Common myeloid progenitor, CD34-positive (primary cell): ENCODE data around the gene NPBWR2.

ENCODE experiments used
- CTCF ChIA-PET: fragments of 350-600 bp; sonication (Branson Sonifier 250); formaldehyde crosslinking; loops from one replicate; lab custom pipeline; 2021; ENCODE audit warnings: antibody characterized with exemption; lab: Charles Lee
- POLR2A ChIA-PET: fragments of 350-600 bp; sonication (Branson Sonifier 250); formaldehyde crosslinking; loops from one replicate; lab custom pipeline; 2021; ENCODE audit warnings: antibody characterized with exemption; lab: Charles Lee
- DNase-seq, 3 donors: peaks; one replicate each; pipeline versions ENCODE4 v3.0.0 to v3.0.0-alpha.2; 2013
- H3K27ac ChIP-seq, 2 experiments: 1 replicate in 1 of 2; 2 replicates in 1 of 2; pipeline ENCODE4 v1.7.0; 2013; ENCODE audit warnings: inconsistent platforms in 2 of 2, low read length in 2 of 2, mild to moderate bottlenecking in 2 of 2, low read depth in 1 of 2, moderate library complexity in 1 of 2; ENCODE audit not compliant: severe bottlenecking in 2 of 2, insufficient read depth in 1 of 2, poor library complexity in 1 of 2
- H3K27me3 ChIP-seq, 5 experiments: replicated peaks in 2 of 5; 1 replicate in 3 of 5; 2 replicates in 2 of 5; pipeline versions ENCODE4 v1.6.1 to v1.7.0; 2013; ENCODE audit warnings: low read length in 4 of 5, mild to moderate bottlenecking in 2 of 5, moderate library complexity in 2 of 5, inconsistent platforms in 1 of 5; ENCODE audit not compliant: insufficient read depth in 5 of 5, control insufficient read depth in 4 of 5
- H3K36me3 ChIP-seq, 4 experiments: 1 replicate in 2 of 4; 2 replicates in 2 of 4; pipeline versions ENCODE4 v1.6.1 to v1.7.0; 2013; ENCODE audit warnings: low read length in 3 of 4, control low read depth in 1 of 4, mild to moderate bottlenecking in 1 of 4; ENCODE audit not compliant: control insufficient read depth in 4 of 4, insufficient read depth in 4 of 4
- H3K4me1 ChIP-seq, 4 experiments: 1 replicate in 3 of 4; 2 replicates in 1 of 4; pipeline versions ENCODE4 v1.6.1 to v1.7.1; 2013; ENCODE audit warnings: low read length in 3 of 4, mild to moderate bottlenecking in 3 of 4, control low read depth in 1 of 4, inconsistent platforms in 1 of 4, moderate library complexity in 1 of 4; ENCODE audit not compliant: control insufficient read depth in 4 of 4, insufficient read depth in 4 of 4; ENCODE audit errors: control extremely low read depth in 1 of 4
- H3K4me3 ChIP-seq, 7 experiments: 1 replicate in 4 of 7; 2 replicates in 3 of 7; pipeline versions ENCODE4 v1.5.1 to v1.7.0; 2013; ENCODE audit warnings: mild to moderate bottlenecking in 7 of 7, low read length in 6 of 7, moderate library complexity in 6 of 7, inconsistent platforms in 2 of 7, low read depth in 2 of 7, control low read depth in 1 of 7; ENCODE audit not compliant: insufficient read depth in 4 of 7, control insufficient read depth in 1 of 7; ENCODE audit errors: extremely low read depth in 1 of 7
- H3K9me3 ChIP-seq, 5 experiments: 1 replicate in 4 of 5; 2 replicates in 1 of 5; pipeline versions ENCODE4 v1.6.1 to v1.7.1; 2013; ENCODE audit warnings: low read length in 4 of 5, mild to moderate bottlenecking in 2 of 5, inconsistent platforms in 1 of 5, low read depth in 1 of 5, moderate library complexity in 1 of 5; ENCODE audit not compliant: control insufficient read depth in 4 of 5, insufficient read depth in 2 of 5; ENCODE audit errors: control extremely low read depth in 1 of 5
- WGBS: methylation state at CpG from one replicate; pipeline ENCODE4 v1.1.5; 2013; ENCODE audit not compliant: insufficient coverage; 5-methylcytosine and 5-hydroxymethylcytosine counted together

Gene NPBWR2

GRCh38 chr20:64101731-64102621, 5.4 kb downstream of the NPBWR2 start:
- H3K27me3 ChIP-seq: peaks cover 0 to 3% (median 0%) of the 10 kb centered on the region in 5 experiments
- peak in 2 of 3 donors; percentile 81 to 83 for DNase-seq
- H3K27ac ChIP-seq: no peak overlapping the region
- CTCF ChIA-PET: interaction anchor here (0.6 to 4.9 kb wide), 10 partner anchors 8 to 30 kb away, joined by 3 to 28 read pairs (median 4); partner anchors contain the start of genes LKAAEAR1 and NPBWR2
- peaks cover 0 to 32% (median 11%) of the 10 kb centered on the region in 4 experiments for H3K36me3 ChIP-seq
- no peaks in the 10 kb centered on the region for H3K9me3 ChIP-seq
- peak overlapping the region; percentile 6 to 81 (median 67) for H3K4me3 ChIP-seq
- peaks cover 0 to 17% (median 14%) of the 10 kb centered on the region in 4 experiments for H3K4me1 ChIP-seq
- POLR2A ChIA-PET: no interaction called here
- 8% methylated on average over 21 of the region's 64 CpGs for WGBS

GRCh38 chr20:64100946-64101688, 6.2 kb downstream of the NPBWR2 start:
- no peak for DNase-seq
- CTCF ChIA-PET: interaction anchor here (1.0 to 4.9 kb wide), 8 partner anchors 9 to 29 kb away, joined by 3 to 28 read pairs (median 6); partner anchors contain the start of genes LKAAEAR1 and NPBWR2
- H3K4me1 ChIP-seq: peaks cover 0 to 13% (median 11%) of the 10 kb centered on the region in 4 experiments
- H3K36me3 ChIP-seq: peaks cover 2 to 41% (median 15%) of the 10 kb centered on the region in 4 experiments
- POLR2A ChIA-PET: no interaction called here
- 90% methylated on average over 5 of the region's 9 CpGs for WGBS
- H3K27me3 ChIP-seq: peaks cover 0 to 3% (median 0%) of the 10 kb centered on the region in 5 experiments
- no peak overlapping the region for H3K27ac ChIP-seq
- H3K9me3 ChIP-seq: no peaks in the 10 kb centered on the region
- H3K4me3 ChIP-seq: no peak overlapping the region

- 100% methylated on average over 4 of the region's 4 CpGs for WGBS
- DNase-seq: no peak
- Histone ChIP-seq H3K36me3 (peaks cover 2 to 43% (median 15%) of the 10 kb centered on the region in 4 experiments), H3K27ac (no peak overlapping the region), H3K9me3 (no peaks in the 10 kb centered on the region), H3K4me3 (no peak overlapping the region), H3K4me1 (peaks cover 0 to 13% (median 11%) of the 10 kb centered on the region in 4 experiments), H3K27me3 (peaks cover 0 to 3% (median 0%) of the 10 kb centered on the region in 5 experiments)
- POLR2A ChIA-PET: no interaction called here
- CTCF ChIA-PET: interaction anchor here (2.4 to 4.9 kb wide), 2 partner anchors 9 to 17 kb away, joined by 7 to 28 read pairs; partner anchors contain the start of genes LKAAEAR1 and NPBWR2
Observed at GRCh38 chr20:64100566-64100888, 6.8 kb downstream of the NPBWR2 start.

GRCh38 chr20:64099880-64100565, 7.3 kb downstream of the NPBWR2 start:
- H3K9me3 ChIP-seq: no peaks in the 10 kb centered on the region
- DNase-seq: no peak
- peaks cover 0 to 13% (median 11%) of the 10 kb centered on the region in 4 experiments for H3K4me1 ChIP-seq
- CTCF ChIA-PET: interaction anchor here (1.1 to 4.9 kb wide), 6 partner anchors 10 to 48 kb away, joined by 3 to 28 read pairs (median 6); partner anchors contain the start of genes LKAAEAR1 and NPBWR2
- H3K36me3 ChIP-seq: peaks cover 2 to 43% (median 15%) of the 10 kb centered on the region in 4 experiments
- H3K4me3 ChIP-seq: no peak overlapping the region
- peaks cover 0 to 3% (median 0%) of the 10 kb centered on the region in 5 experiments for H3K27me3 ChIP-seq
- no peak overlapping the region for H3K27ac ChIP-seq
- WGBS: 95% methylated on average over 12 of the region's 14 CpGs
- POLR2A ChIA-PET: no interaction called here

GRCh38 chr20:64099086-64099786, 8.1 kb downstream of the NPBWR2 start:
- Histone ChIP-seq H3K27ac (no peak overlapping the region), H3K36me3 (peaks cover 2 to 43% (median 15%) of the 10 kb centered on the region in 4 experiments), H3K27me3 (peaks cover 0 to 3% (median 0%) of the 10 kb centered on the region in 5 experiments), H3K4me3 (no peak overlapping the region), H3K9me3 (no peaks in the 10 kb centered on the region), H3K4me1 (peaks cover 0 to 13% (median 11%) of the 10 kb centered on the region in 4 experiments)
- CTCF ChIA-PET: interaction anchor here (1.1 to 4.9 kb wide), 6 partner anchors 11 to 47 kb away, joined by 3 to 28 read pairs (median 6); partner anchors contain the start of genes LKAAEAR1 and NPBWR2
- whole genome bisulfite sequencing: 95% methylated on average over 20 of the region's 21 CpGs
- no peak for DNase-seq
- POLR2A ChIA-PET: no interaction called here

GRCh38 chr20:64098471-64099013, 8.8 kb downstream of the NPBWR2 start:
- POLR2A ChIA-PET: no interaction called here
- 98% methylated on average over 26 of the region's 28 CpGs for WGBS
- no peak for DNase-seq

More at GRCh38 chr20:64098471-64099013, 8.8 kb downstream of the NPBWR2 start:
- CTCF ChIA-PET: interaction anchor here (1.3 to 4.9 kb wide), 5 partner anchors 11 to 46 kb away, joined by 4 to 28 read pairs (median 7); partner anchors contain the start of genes LKAAEAR1 and NPBWR2
- Histone ChIP-seq H3K9me3 (no peaks in the 10 kb centered on the region), H3K27me3 (peaks cover 0 to 3% (median 0%) of the 10 kb centered on the region in 5 experiments), H3K4me3 (no peak overlapping the region), H3K27ac (no peak overlapping the region), H3K36me3 (peaks cover 2 to 43% (median 15%) of the 10 kb centered on the region in 4 experiments), H3K4me1 (peaks cover 0 to 13% (median 11%) of the 10 kb centered on the region in 4 experiments)
